Measurements from ENCODE around the gene TBCC. TPM values are rescaled to one million over a fixed set of nuclear protein-coding genes. Genes with fewer than 3 reads are reported as not detected.

The TBCC gene
- total RNA-seq, 1 donor from 2014 or later, result 40.1 TPM

DNA sequence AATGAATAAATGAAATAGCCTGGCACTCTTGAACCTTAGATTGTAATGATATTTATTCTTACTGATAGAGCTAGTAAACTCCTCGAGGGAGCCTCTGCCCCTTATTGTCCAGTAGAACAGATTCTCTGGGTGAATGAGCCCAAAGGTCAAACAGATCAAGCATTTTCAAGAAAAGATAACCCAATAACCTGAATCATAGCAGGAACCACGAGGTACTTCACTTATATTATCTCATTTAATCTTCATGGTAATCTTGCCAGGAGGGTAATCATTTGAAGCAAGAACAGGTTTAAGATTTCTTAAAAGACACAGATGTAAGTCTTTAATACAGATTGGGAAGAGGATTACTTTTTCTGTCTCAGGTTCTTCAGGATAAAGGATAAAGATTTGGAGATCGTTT, 17.0 kb upstream of the TBCC start:
- Mint-ChIP-seq H3K27me3 (ENCODE audit: insufficient read depth, low read depth) (peaks cover 2% of the 10 kb centered on the region), H3K36me3 (no peaks in the 10 kb centered on the region), H3K4me1 (peaks cover 21% of the 10 kb centered on the region), H3K9me3 (no peaks in the 10 kb centered on the region), H3K27ac (no peak overlapping the region), H3K4me3 (no peak overlapping the region)
- peaks cover 19% of the 10 kb centered on the region for H4K20me1 ChIP-seq (ENCODE audit: low read depth)
- H3K9ac ChIP-seq, result no peak overlapping the region
- no peaks in the 10 kb centered on the region for H3K27me3 ChIP-seq
- peaks cover 11% of the 10 kb centered on the region for H3K4me1 ChIP-seq
- H3K4me3 ChIP-seq, result no peak overlapping the region
- TF ChIP-seq EZH2phosphoT487 (IDR thresholded peaks at IDR 0.05) (no peak), EZH2 (IDR thresholded peaks at IDR 0.05) (no peak)
- TF ChIP-seq, protein P1, sequence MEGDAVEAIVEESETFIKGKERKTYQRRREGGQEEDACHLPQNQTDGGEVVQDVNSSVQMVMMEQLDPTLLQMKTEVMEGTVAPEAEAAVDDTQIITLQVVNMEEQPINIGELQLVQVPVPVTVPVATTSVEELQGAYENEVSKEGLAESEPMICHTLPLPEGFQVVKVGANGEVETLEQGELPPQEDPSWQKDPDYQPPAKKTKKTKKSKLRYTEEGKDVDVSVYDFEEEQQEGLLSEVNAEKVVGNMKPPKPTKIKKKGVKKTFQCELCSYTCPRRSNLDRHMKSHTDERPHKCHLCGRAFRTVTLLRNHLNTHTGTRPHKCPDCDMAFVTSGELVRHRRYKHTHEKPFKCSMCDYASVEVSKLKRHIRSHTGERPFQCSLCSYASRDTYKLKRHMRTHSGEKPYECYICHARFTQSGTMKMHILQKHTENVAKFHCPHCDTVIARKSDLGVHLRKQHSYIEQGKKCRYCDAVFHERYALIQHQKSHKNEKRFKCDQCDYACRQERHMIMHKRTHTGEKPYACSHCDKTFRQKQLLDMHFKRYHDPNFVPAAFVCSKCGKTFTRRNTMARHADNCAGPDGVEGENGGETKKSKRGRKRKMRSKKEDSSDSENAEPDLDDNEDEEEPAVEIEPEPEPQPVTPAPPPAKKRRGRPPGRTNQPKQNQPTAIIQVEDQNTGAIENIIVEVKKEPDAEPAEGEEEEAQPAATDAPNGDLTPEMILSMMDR (IDR thresholded peaks at IDR 0.05), result no peak
- H3K36me3 ChIP-seq, result no peaks in the 10 kb centered on the region
- no peak overlapping the region for H2AFZ ChIP-seq (replicated peaks)
- no peak overlapping the region for H3K27ac ChIP-seq
- H3K79me2 ChIP-seq (ENCODE audit: low read depth), result no peaks in the 10 kb centered on the region
- no peak for DNase-seq (ENCODE audit: low spot score)
- H3K4me2 ChIP-seq, result no peak overlapping the region
- no peaks in the 10 kb centered on the region for H3K9me3 ChIP-seq (ENCODE audit: low read depth)
- H3F3A ChIP-seq (ENCODE audit: low read depth), result peaks cover under 1% of the 10 kb centered on the region

DNA sequence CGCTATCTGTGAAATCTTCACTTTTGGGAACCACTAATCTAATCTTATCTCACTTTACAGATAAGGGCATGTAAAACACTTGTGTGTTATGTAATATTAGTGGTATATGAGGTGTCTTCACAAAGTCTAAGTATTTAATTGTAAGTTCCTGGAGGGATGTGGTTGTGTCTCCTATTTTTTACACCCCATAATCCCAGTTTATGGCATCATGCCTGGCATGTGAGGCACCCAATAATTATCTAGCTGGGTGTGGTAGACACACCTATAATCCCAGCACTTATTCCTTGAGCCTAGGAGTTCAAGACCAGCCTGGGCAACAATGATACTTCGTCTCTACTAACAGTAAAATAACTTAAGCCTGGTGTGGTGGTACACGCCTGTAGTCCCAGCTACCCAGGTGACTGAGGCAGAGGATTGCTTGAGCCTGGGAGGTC, 16.5 kb upstream of the TBCC start:
- Histone ChIP-seq H3F3A (ENCODE audit: low read depth) (peaks cover 6% of the 10 kb centered on the region), H3K9me3 (ENCODE audit: low read depth) (no peaks in the 10 kb centered on the region), H2AFZ (replicated peaks) (no peak overlapping the region), H3K4me2 (no peak overlapping the region), H3K27ac (no peak overlapping the region), H3K4me1 (peaks cover 15% of the 10 kb centered on the region), H3K9ac (no peak overlapping the region), H3K36me3 (no peaks in the 10 kb centered on the region), H3K4me3 (no peak overlapping the region), H3K79me2 (ENCODE audit: low read depth) (no peaks in the 10 kb centered on the region), H4K20me1 (ENCODE audit: low read depth) (peaks cover 24% of the 10 kb centered on the region), H3K27me3 (no peaks in the 10 kb centered on the region)
- TF ChIP-seq, protein P1 (IDR thresholded peaks at IDR 0.05), result no peak
- TF ChIP-seq EZH2phosphoT487 (IDR thresholded peaks at IDR 0.05) (no peak), EZH2 (IDR thresholded peaks at IDR 0.05) (no peak)
- Mint-ChIP-seq H3K27me3 (ENCODE audit: insufficient read depth, low read depth) (peaks cover 3% of the 10 kb centered on the region), H3K4me1 (peaks cover 24% of the 10 kb centered on the region), H3K27ac (no peak overlapping the region), H3K4me3 (no peak overlapping the region), H3K36me3 (no peaks in the 10 kb centered on the region), H3K9me3 (no peaks in the 10 kb centered on the region)
- DNase-seq (ENCODE audit: low spot score), result no peak

DNA sequence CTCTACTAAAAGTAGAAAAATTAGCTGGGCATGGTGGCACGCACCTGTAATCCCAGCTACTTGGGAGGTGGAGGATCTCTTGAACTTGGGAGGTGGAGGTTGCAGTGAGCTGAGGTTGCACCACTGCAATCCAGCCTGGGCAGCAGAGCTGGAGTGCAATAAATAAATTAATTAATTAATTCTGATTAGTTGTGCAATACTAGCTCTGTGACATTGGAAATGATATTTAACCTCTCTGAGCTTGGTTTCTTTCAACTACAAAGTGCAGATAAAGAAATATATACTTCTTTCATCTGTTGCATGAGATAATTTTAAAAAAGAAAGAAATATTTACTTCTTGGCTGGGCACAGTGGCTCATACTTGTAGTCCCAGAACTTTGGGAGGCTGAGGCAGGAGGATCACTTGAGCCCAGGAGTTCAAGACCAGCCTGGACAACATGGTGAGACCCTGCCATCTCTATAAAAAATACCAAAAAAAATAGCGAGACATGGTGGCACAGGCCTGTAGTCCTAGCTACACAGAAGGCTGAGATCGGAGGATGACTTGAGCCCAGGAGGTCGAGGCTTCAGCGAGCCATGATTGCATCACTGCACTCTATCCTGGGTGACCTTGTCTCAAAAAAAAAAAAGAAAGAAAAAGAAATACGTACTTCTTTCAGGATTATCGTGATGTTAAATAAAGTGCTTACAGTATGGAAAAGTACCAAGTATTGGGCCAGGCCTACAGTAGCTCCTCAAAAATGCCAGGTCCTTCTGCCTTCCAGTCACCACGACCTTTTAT, 15.6 kb upstream of the TBCC start:
- Mint-ChIP-seq H3K9me3 (no peaks in the 10 kb centered on the region), H3K4me3 (no peak overlapping the region), H3K27me3 (ENCODE audit: insufficient read depth, low read depth) (peaks cover 3% of the 10 kb centered on the region), H3K4me1 (peaks cover 30% of the 10 kb centered on the region), H3K27ac (no peak overlapping the region), H3K36me3 (no peaks in the 10 kb centered on the region)
- TF ChIP-seq, protein P1 (IDR thresholded peaks at IDR 0.05), result no peak
- TF ChIP-seq EZH2phosphoT487 (IDR thresholded peaks at IDR 0.05), result no peak
- no peak for TF ChIP-seq EZH2 (IDR thresholded peaks at IDR 0.05)
- Histone ChIP-seq H3K27me3 (no peaks in the 10 kb centered on the region), H3K4me3 (no peak overlapping the region), H3K9me3 (ENCODE audit: low read depth) (no peaks in the 10 kb centered on the region), H3K27ac (no peak overlapping the region), H2AFZ (replicated peaks) (no peak overlapping the region), H4K20me1 (ENCODE audit: low read depth) (peaks cover 29% of the 10 kb centered on the region), H3F3A (ENCODE audit: low read depth) (peaks cover 14% of the 10 kb centered on the region), H3K4me1 (peaks cover 21% of the 10 kb centered on the region), H3K4me2 (no peak overlapping the region), H3K9ac (no peak overlapping the region), H3K36me3 (no peaks in the 10 kb centered on the region), H3K79me2 (ENCODE audit: low read depth) (no peaks in the 10 kb centered on the region)
- no peak for DNase-seq (ENCODE audit: low spot score)
